HEK293T (cell line): ENCODE results near the gene STN1.

Source experiments
- BHLHE40 ChIP-seq: fragments of 450-650 bp; IDR thresholded peaks from 2 replicates; pipeline ENCODE4 v1.6.1; 2016; ENCODE audit warnings: mild to moderate bottlenecking, moderate library complexity, borderline replicate concordance
- NFRKB ChIP-seq: fragments of 450-650 bp; IDR thresholded peaks from 2 replicates; pipeline ENCODE4 v1.6.1; 2016; ENCODE audit warnings: mild to moderate bottlenecking, moderate library complexity
- SUZ12 ChIP-seq: fragments of 450-650 bp; IDR thresholded peaks from 2 replicates; pipeline ENCODE4 v1.6.1; 2016; ENCODE audit warnings: mild to moderate bottlenecking
- TARDBP ChIP-seq: fragments of 450-650 bp; IDR thresholded peaks from 2 replicates; pipeline ENCODE4 v1.6.1; 2016
- TF ChIP-seq, protein P1 (sequence below): fragments of 450-650 bp; IDR thresholded peaks from 2 replicates; pipeline ENCODE4 v1.6.1; 2016

DNA sequence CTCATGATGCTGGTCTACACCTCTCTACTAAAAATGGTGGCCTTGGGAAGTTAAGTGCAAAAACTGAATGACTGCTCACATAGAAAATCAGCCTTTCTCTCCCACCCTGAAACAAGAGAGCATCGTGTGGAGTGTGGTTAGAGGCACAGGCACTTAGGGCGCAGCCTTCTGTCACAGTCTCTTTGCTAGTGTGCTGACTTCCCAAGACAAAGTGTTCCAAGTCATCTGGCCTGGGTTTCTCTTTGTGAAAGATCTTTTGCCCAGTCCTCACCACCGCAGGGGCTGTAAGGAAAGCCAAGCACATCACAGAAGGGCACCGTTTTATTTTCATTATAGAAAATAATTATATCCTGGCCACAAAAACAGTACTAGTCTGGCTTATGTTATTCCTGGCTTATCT is 12.5 kb downstream of the STN1 start:
- TF ChIP-seq NFRKB (no peak), SUZ12 (no peak), TARDBP (no peak), BHLHE40 (no peak)
- TF ChIP-seq, protein P1, sequence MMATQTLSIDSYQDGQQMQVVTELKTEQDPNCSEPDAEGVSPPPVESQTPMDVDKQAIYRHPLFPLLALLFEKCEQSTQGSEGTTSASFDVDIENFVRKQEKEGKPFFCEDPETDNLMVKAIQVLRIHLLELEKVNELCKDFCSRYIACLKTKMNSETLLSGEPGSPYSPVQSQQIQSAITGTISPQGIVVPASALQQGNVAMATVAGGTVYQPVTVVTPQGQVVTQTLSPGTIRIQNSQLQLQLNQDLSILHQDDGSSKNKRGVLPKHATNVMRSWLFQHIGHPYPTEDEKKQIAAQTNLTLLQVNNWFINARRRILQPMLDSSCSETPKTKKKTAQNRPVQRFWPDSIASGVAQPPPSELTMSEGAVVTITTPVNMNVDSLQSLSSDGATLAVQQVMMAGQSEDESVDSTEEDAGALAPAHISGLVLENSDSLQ: no peak
